Endometrial microvascular endothelial cells (primary cell): ENCODE results near the gene FST. TPM values are rescaled to one million over a fixed set of nuclear protein-coding genes. Genes with fewer than 3 reads are reported as not detected.

Experiments
- in situ Hi-C: cut with HindIII; loops from 2 replicates; pipeline ENCODE4 v1.10.0; 2017; ENCODE audit warnings: low sequenced_read_pairs, low pct_unique_long_range_greater_than_20kb; ENCODE audit errors: inconsistent ontology term
- total RNA-seq: library from RNA; depleted of rRNA; stranded (reverse); fragments of >200 nt; gene quantifications from one replicate; pipeline ENCODE4 v1.2.3, GENCODE V29; 2015; ENCODE audit errors: inconsistent ontology term

Gene FST
- total RNA-seq, 1 donor from 2014 or later: 51.8 TPM

GRCh38 chr5:53503562-53504218 lies 23.3 kb downstream of the FST start:
- in situ Hi-C loops: no loop called here

GRCh38 chr5:53507013-53507412 lies 26.6 kb downstream of the FST start:
- in situ Hi-C loops: no loop called here

- in situ Hi-C loops: no loop called here
Observed at GRCh38 chr5:53508125-53508524, 27.7 kb downstream of the FST start.

- in situ Hi-C loops: no loop called here
Observed at GRCh38 chr5:53512539-53512938, 32.1 kb downstream of the FST start.

- in situ Hi-C loops: no loop called here
Observed at GRCh38 chr5:53515988-53516387, 35.6 kb downstream of the FST start.

GRCh38 chr5:53520813-53521212 lies 40.4 kb downstream of the FST start:
- in situ Hi-C loops: no loop called here

Other genes with a start within 250 kb of the FST start
- 113 TPM for gene NDUFS4, start 80.0 kb downstream of the FST start, total RNA-seq